HG03066 (cell line): ENCODE measurements around the gene SEL1L.
A peak's percentile ranks its signal among the peaks of the same experiment; 100 is the strongest.
"Not testable (repeated sequence)": the region's sequence is repeated elsewhere in the genome, so short reads cannot be mapped to it uniquely, and the experiment has no call there.

ENCODE experiments used
- ATAC-seq: cut with Tn5 transposase; IDR thresholded peaks from one replicate; pipeline ENCODE4 v1.9.1; 2021; ENCODE audit warnings: low read depth; ENCODE audit not compliant: unreplicated experiment

SEL1L gene

GRCh38 chr14:81533536-81534343 lies at the start of gene SEL1L:
TSS of gene SEL1L (minus strand) at chr14:81533853. CDS start at chr14:81533744, 109 bp downstream.
- ATAC-seq = peak; percentile 92

- ATAC-seq = no peak
These were observed 48.8 kb upstream of the SEL1L start for GRCh38 chr14:81582420-81582819.

DNA sequence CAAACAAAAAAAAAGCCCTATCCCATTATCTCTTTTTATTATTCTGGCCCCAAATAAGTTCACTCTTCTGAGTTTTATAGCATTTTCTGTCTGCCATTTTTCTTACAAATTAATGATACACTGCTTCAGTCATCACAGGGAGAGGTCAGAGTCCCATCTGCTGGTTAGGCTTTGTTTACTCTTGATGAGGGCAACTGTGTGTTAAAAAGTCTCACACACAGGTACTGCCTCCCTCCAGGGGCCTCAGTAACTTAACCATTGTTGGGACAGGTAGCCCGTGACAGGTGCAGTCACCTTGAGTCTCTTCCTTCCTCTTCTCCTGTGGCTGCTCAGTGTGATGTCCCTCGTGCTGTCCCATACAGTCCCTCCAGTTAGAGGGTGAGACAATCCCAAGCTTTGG lies 45.5 kb upstream of the SEL1L start:
- no peak for ATAC-seq

DNA sequence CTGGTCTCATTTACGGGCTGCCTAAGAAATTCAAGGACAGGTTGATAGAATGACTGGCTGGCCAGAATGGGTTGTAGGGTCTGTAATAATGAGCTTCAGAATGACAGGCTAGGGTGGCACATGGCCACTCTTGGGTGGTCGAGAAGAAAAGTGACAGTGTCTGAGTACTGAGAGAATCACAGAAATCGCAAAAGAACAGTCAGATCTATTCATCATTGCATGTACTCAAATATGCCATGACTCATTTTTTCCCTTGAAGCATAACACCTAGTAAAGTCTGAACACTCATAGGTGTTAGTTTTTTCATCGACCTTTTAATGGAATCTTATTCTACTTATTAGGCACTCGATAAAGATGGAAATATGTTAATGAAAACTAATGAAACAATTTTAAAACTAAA lies 37.8 kb upstream of the SEL1L start:
- no peak for ATAC-seq

DNA sequence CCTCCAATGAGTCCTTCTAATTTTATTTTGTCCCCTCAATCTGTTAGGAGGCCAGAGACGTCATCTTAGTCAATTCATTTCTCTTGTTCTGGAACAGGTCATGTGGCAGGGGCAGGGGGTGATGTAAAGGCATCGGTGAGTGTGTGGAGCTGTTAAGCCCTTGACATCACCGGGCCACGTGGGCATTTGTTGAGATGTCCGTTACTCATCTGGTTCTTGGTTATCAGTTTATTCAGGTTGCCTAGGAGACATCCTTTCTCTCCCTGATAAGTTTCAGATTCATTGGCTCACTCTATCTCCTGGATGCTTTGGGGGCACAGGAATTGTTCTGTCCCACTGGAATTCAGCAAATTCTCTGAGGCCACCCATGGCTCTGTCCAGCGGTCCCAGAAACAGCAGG lies 33.6 kb upstream of the SEL1L start:
- ATAC-seq = no peak

DNA sequence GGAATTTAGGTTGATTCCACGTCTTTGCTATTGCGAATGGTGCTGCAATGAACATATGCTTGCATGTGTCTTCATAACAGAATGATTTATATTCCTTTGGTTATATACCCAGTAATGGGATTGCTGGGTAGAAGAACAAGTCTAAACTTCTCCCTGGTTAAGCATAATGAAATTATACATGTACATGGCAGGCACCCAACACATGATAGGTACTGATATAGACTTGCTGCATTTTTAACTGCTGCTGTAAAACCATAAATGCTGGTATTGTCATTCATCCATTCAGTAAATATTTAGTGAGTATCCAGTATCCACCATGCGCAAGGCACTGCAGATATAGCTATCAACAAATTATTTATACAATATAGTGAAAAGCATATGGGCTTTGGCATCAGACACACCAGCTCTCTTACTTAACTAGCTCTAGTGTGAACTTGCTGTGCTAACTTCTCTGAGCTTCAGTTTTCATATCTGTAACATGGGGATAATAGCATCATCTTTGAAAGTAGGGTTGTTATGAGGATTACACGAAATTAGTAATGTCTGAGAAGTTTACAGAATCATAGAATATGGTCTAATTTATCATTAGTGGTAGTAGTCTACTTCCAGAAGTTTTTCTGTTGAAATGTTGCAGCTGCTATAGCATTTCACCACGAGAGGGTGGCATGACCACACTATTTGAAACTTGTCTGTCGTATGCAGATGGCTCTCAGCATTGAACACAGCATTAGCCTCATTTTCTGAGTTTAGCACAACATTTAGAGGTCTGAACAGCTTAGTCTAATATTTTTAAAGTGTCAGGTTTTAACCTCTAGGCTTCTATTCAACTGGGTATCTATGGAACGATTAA lies 32.0 kb upstream of the SEL1L start:
- ATAC-seq = peak; percentile 79

GRCh38 chr14:81562818-81563217 lies 29.2 kb upstream of the SEL1L start:
- no peak for ATAC-seq

GRCh38 chr14:81561084-81561775 lies 27.6 kb upstream of the SEL1L start:
- ATAC-seq = no peak

DNA sequence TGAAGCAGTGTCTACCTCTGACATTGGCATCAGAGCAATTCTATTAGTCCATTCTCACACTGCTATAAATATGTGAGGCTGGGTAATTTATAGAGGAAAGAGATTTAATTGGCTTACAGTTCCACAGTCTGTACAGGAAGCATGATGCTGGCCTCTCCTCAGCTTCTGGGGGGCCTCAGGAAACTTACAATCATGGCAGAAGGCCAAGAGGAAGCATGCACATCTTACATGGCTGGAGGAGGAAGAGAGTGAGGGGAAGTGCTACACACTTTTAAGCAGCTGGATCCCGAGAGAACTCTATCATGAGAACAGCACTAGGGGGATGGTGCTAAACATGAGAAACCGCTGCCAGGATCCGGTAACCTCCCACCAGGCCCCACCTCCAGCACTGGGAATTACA lies 25.7 kb upstream of the SEL1L start:
- no peak for ATAC-seq

DNA sequence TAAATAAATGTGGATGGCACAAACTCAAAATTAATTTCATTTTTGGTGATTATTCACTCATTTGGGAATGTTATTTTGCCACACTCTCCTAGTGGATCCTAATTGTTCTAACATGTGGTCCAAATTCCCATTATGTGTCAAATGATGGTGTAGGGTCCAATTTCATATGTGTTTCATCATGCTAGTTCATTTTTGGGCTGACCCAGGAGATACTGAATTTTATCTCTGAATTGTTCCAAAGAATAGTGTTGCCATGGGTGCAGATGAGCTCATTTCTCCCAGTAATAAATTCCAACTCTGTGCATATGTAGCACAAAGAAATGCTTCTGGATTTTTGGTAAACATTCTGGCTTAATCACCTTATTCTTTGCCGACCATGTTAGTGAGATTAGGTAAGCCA lies 23.5 kb upstream of the SEL1L start:
- ATAC-seq = no peak

GRCh38 chr14:81555684-81556083 lies 22.0 kb upstream of the SEL1L start:
- ATAC-seq = no peak

DNA sequence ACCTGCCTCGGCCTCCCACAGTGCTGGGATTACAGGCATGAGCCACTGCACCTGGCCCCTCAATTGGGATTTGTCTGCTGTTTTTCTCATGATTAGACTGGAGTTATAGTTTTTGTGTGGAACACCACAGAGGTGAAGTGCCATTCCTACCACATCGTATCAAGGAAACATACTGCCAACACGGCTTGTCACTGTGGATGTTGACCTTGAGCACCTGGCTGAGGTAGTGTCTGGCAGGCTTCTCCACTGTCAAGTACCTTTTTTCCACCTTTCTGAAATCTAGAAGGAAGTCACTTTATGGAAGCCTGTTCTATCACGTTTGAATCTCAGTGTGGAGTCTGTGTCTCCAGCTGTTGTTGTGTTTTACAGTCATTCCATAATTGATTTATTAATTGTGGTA lies 21.4 kb upstream of the SEL1L start:
- no peak for ATAC-seq

DNA sequence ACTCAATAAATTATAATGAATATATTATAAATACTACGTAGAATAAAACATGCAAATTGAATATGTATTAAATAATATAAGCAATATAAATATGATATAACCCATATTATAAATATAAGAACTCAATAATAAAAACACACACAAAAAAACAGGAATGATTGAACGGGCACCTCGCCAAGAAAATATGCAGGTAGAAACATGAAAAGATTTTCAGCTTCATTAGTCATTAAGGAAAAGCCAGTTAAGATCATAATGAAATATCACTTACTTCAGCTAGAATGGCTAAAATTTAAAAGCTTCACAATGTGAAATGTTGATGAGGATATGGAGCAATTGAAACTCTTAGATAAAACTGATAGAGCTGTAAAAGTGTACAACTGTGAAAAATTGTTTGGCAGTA lies 17.8 kb upstream of the SEL1L start:
- ATAC-seq = no peak

GRCh38 chr14:81550001-81550637 lies 16.5 kb upstream of the SEL1L start:
- ATAC-seq = peak; percentile 79

DNA sequence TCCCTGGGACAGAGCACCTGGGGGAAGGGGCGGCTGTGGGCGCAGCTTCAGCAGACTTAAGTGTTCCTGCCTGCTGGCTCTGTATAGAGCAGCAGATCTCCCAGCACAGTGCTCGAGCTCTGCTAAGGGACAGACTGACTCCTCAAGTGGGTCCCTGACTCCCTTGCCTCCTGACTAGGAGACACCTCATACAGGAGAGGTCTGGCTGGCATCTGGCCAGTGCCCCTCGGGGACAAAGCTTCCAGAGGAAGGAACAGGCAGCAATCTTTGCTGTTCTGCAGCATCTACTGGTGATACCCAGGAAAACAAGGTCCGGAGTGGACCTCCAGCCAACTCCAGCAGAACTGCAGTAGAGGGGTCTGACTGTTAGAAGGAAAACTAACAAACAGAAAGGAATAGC lies 7.6 kb upstream of the SEL1L start:
- ATAC-seq = not testable (repeated sequence)

GRCh38 chr14:81537193-81537592 lies 3.5 kb upstream of the SEL1L start:
- no peak for ATAC-seq

DNA sequence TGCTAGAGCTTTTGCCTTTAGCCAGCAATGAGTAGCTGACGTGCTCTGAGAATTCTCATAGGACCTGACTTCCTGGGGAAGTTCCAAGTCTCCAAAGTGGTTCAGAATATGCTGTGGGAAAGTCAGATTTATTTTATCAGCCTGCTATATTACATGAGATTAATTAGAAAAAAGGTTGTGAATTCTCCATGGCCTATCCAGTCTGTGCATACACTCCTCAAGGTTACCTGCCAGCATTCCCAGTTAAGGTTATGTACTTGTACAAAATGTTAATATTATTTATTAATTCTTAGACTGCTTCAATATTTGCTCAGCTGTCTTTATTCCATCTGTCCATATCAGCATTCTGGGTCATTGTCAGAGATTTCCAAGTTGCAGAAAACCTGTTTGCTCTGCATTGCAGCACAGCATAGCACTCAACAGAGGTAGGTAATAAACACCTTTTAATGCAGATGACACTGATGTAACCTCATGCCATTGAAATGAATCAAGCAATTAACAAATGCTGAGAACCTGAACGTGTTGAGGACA lies 2.7 kb upstream of the SEL1L start:
- no peak for ATAC-seq

DNA sequence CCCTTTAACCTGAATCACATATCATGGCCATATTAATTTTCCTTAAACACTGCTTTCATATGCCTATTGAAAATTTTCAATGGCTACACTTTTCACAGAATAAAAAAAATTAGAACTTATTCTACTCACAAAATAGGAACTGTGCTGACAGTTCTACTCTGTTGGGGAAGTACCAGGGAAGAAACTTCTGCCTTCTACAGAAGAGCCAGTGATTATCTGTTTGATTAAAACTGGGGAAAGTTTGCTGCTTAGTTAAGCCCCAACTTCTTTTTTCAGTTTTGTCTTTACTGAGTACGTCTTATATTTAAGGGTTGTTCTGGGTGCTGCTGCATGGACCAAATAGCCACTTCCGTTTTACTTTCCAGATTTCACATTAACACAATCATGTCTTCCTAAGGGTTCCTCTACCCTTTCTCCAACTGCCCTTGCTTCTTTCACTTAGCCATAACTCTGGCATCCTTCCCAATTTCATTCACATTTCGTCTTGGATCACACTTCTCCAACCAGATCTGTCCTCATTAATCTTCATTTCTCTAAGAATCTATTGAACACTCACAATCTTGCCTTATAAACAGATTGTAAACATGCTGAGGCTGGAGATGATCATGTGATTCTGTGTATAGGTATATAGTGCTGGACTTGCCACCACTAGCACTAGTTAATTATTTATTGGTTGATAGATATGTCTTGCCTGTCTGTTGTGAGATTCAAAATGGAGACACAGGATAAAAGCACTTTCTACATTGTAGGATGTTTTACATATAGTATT lies 1.9 kb upstream of the SEL1L start:
- ATAC-seq = peak; percentile 6

- ATAC-seq = no peak
These were observed 939 bp upstream of the SEL1L start for GRCh38 chr14:81534510-81535074.

- ATAC-seq = no peak
These were observed 479 bp downstream of the SEL1L start for GRCh38 chr14:81533212-81533535.
